CD4-positive, alpha-beta T cell (primary cell): ENCODE results near the gene CUL9. TPM values are rescaled to one million over a fixed set of nuclear protein-coding genes. Genes with fewer than 3 reads are reported as not detected.

ENCODE experiments used
- ATAC-seq: fragments of 200-7000 bp; cut with Tn5 transposase; one replicate; pipeline ENCODE4 v1.10.0; 2022; ENCODE audit warnings: mild to moderate bottlenecking; ENCODE audit not compliant: poor library complexity
- CTCF ChIA-PET: fragments of 350-600 bp; sonication (Branson Sonifier 250); formaldehyde crosslinking; loops from one replicate; lab custom pipeline; 2021; ENCODE audit warnings: antibody characterized with exemption, inconsistent platforms; lab: Charles Lee
- POLR2A ChIA-PET: fragments of 350-600 bp; sonication (Branson Sonifier 250); formaldehyde crosslinking; loops from one replicate; lab custom pipeline; 2021; ENCODE audit warnings: antibody characterized with exemption, inconsistent platforms; lab: Charles Lee
- DNase-seq, 14 experiments: peaks; one replicate each; pipeline ENCODE4 v3.0.0-alpha.2; 2013 to 2020; ENCODE audit warnings: mixed read lengths in 2 of 14
- H3K27ac ChIP-seq, 2 donors: one replicate each; pipeline versions ENCODE4 v1.5.1 to v1.7.0; 2013; ENCODE audit warnings: low read length in 2 of 2, low read depth in 1 of 2, mild to moderate bottlenecking in 1 of 2
- H3K27me3 ChIP-seq, 2 experiments: 1 replicate in 1 of 2; 2 replicates in 1 of 2; pipeline versions ENCODE4 v1.6.1 to v1.7.0; 2013; ENCODE audit warnings: low read length in 2 of 2, control low read depth in 1 of 2, mild to moderate bottlenecking in 1 of 2, moderate library complexity in 1 of 2; ENCODE audit not compliant: insufficient read depth in 2 of 2, control insufficient read depth in 1 of 2
- H3K36me3 ChIP-seq: one replicate; pipeline ENCODE4 v1.6.1; 2013; ENCODE audit warnings: low read length, control low read depth; ENCODE audit not compliant: insufficient read depth
- H3K4me1 ChIP-seq: one replicate; pipeline ENCODE4 v1.6.1; 2013; ENCODE audit warnings: low read length, control low read depth; ENCODE audit not compliant: insufficient read depth
- H3K4me3 ChIP-seq: one replicate; pipeline ENCODE4 v1.5.1; 2013; ENCODE audit warnings: mild to moderate bottlenecking, low read length, moderate library complexity
- H3K9me3 ChIP-seq, 2 experiments: 1 replicate in 1 of 2; 2 replicates in 1 of 2; pipeline versions ENCODE4 v1.6.1 to v1.7.0; 2013; ENCODE audit warnings: low read length in 2 of 2, mild to moderate bottlenecking in 2 of 2, control low read depth in 1 of 2, moderate library complexity in 1 of 2; ENCODE audit not compliant: control insufficient read depth in 1 of 2, insufficient read depth in 1 of 2
- H3K27ac Mint-ChIP-seq: one replicate; pipeline ENCODE4 v1.8.0; 2020; ENCODE audit warnings: mixed read lengths
- H3K27me3 Mint-ChIP-seq: one replicate; pipeline ENCODE4 v1.8.0; 2021; ENCODE audit warnings: mixed read lengths
- H3K36me3 Mint-ChIP-seq: one replicate; pipeline ENCODE4 v1.8.0; 2021; ENCODE audit warnings: low read depth, mixed read lengths
- H3K4me1 Mint-ChIP-seq: one replicate; pipeline ENCODE4 v1.8.0; 2021; ENCODE audit warnings: low read depth, mixed read lengths
- H3K4me3 Mint-ChIP-seq: one replicate; pipeline ENCODE4 v1.8.0; 2020; ENCODE audit warnings: mild to moderate bottlenecking, mixed read lengths
- H3K9me3 Mint-ChIP-seq: one replicate; pipeline ENCODE4 v1.8.0; 2020; ENCODE audit warnings: mixed read lengths
- CTCF ChIP-seq: fragments of 200-600 bp; IDR thresholded peaks from one replicate; pipeline ENCODE4 v1.8.0; 2022; ENCODE audit warnings: antibody characterized with exemption, mild to moderate bottlenecking
- intact Hi-C, 2 experiments: fragments of 100-400 bp; cut with DNase I in 1 of 2; cut with micrococcal nuclease in 1 of 2; formaldehyde crosslinking; loops; one replicate each; pipeline versions ENCODE4 v1.15.1 to v1.9.0; 2023 to 2025; cut with DNase I, micrococcal nuclease
- total RNA-seq, 174 experiments: library from RNA in 2 of 174; stranded (reverse) in 2 of 174; gene quantifications; one replicate each; pipeline ENCODE4 v1.2.3 and lab custom pipeline; 2021 to 2026

Gene CUL9
- total RNA-seq, 2 experiments from 2014 or later = 75.5 to 79.2 TPM

GRCh38 chr6:43257367-43258145 lies 75.6 kb downstream of the CUL9 start:
- H3K4me3 Mint-ChIP-seq = no peak overlapping the region
- no peaks in the 10 kb centered on the region for H3K36me3 ChIP-seq
- TF ChIP-seq CTCF = no peak
- no peaks in the 10 kb centered on the region for H3K9me3 ChIP-seq
- intact Hi-C loops = no loop called here
- H3K27ac ChIP-seq = no peak overlapping the region
- no peak for ATAC-seq
- H3K4me3 ChIP-seq = no peak overlapping the region
- no peaks in the 10 kb centered on the region for H3K36me3 Mint-ChIP-seq
- no peak for DNase-seq
- CTCF ChIA-PET = no interaction called here
- no peaks in the 10 kb centered on the region for H3K9me3 Mint-ChIP-seq
- POLR2A ChIA-PET = no interaction called here
- no peaks in the 10 kb centered on the region for H3K4me1 Mint-ChIP-seq
- H3K27ac Mint-ChIP-seq = no peak overlapping the region
- peaks cover 0 to 4% of the 10 kb centered on the region in 2 experiments for H3K27me3 ChIP-seq
- H3K27me3 Mint-ChIP-seq = peaks cover 29% of the 10 kb centered on the region
- H3K4me1 ChIP-seq = no peaks in the 10 kb centered on the region

DNA sequence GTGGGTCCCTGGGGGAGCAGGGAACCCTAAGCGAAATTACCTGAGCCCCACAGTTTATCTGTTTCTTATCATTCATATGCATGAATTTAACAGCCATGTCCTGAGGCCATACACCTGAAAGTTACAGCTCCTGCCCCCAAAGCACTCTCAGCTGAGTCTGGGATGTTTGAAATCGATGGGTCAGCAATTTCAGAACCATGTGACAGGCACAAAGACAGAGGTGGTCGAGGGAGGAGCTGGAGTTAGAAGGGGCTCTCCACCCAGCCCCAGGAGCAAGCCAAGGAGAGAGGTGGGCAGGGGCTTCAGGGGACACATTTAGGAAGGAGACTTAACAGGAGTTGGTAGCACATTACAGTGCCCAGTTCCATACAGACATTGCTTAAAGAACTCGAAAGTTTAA lies 76.2 kb downstream of the CUL9 start:
- H3K27me3 ChIP-seq = peaks cover 0 to 4% of the 10 kb centered on the region in 2 experiments
- DNase-seq (no peak), ATAC-seq (no peak)
- no peak overlapping the region for H3K27ac ChIP-seq
- no peaks in the 10 kb centered on the region for H3K9me3 ChIP-seq
- H3K36me3 ChIP-seq = no peaks in the 10 kb centered on the region
- no peak for TF ChIP-seq CTCF
- Mint-ChIP-seq H3K9me3 (no peaks in the 10 kb centered on the region), H3K4me1 (no peaks in the 10 kb centered on the region), H3K27ac (no peak overlapping the region), H3K4me3 (no peak overlapping the region), H3K36me3 (no peaks in the 10 kb centered on the region), H3K27me3 (peaks cover 22% of the 10 kb centered on the region)
- intact Hi-C loops = no loop called here
- ChIA-PET POLR2A (no interaction called here), CTCF (no interaction called here)
- no peak overlapping the region for H3K4me3 ChIP-seq
- no peaks in the 10 kb centered on the region for H3K4me1 ChIP-seq

DNA sequence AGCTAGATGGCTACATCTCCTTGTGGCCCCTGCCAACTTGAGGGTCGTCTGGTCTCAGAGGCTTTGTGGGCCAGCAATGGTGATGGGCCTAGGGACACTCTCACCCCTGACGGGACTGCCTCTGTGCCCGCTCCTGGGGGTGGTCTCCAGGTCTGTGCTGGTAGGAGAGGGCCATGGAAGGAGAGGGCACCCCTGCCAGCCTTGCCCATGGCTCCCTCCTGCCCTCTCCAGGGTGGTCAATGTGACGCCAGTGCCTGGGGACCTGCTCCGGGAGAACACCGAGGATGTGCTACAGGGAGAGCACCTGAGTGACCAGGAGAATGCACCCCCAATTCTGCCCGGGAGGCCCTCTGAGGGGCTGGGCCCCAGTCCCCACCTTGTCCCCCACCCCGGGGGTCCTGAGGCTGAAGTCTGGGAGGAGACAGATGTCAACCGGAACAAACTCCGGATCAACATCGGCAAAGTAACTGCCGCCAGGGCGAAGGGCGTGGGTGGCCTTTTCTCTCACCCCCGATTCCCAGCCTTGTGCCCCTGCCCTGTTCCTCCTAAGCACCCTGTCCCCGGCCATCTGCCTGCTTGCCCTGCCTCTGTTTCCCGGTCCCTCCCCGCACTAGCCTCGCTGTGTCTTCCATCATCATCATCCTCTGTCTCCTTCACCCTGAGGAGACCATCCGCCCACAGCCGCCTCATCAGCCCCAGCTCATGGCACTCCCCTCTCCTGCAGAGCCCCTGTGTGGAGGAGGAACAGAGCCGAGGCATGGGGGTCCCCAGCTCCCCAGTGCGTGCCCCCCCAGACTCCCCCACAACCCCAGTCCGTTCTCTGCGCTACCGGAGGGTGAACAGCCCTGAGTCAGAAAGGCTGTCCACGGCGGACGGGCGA lies 77.1 kb downstream of the CUL9 start:
- CTCF ChIA-PET = no interaction called here
- no peaks in the 10 kb centered on the region for H3K36me3 ChIP-seq
- no peak for TF ChIP-seq CTCF
- H3K4me1 Mint-ChIP-seq = no peaks in the 10 kb centered on the region
- H3K36me3 Mint-ChIP-seq = no peaks in the 10 kb centered on the region
- peaks cover 0 to 4% of the 10 kb centered on the region in 2 experiments for H3K27me3 ChIP-seq
- no peak overlapping the region for H3K4me3 Mint-ChIP-seq
- no peaks in the 10 kb centered on the region for H3K9me3 Mint-ChIP-seq
- no peak overlapping the region for H3K27ac ChIP-seq
- no peaks in the 10 kb centered on the region for H3K9me3 ChIP-seq
- ATAC-seq (no peak), DNase-seq (no peak)
- peaks cover 16% of the 10 kb centered on the region for H3K27me3 Mint-ChIP-seq
- POLR2A ChIA-PET = no interaction called here
- no peak overlapping the region for H3K4me3 ChIP-seq
- no peak overlapping the region for H3K27ac Mint-ChIP-seq
- peaks cover 3% of the 10 kb centered on the region for H3K4me1 ChIP-seq
- intact Hi-C loops = no loop called here
